Measurements from ENCODE around the gene EXD3.

GRCh38 chr9:137303151-137303892, 119.6 kb downstream of the EXD3 start:
- TF ChIP-seq, protein P1, sequence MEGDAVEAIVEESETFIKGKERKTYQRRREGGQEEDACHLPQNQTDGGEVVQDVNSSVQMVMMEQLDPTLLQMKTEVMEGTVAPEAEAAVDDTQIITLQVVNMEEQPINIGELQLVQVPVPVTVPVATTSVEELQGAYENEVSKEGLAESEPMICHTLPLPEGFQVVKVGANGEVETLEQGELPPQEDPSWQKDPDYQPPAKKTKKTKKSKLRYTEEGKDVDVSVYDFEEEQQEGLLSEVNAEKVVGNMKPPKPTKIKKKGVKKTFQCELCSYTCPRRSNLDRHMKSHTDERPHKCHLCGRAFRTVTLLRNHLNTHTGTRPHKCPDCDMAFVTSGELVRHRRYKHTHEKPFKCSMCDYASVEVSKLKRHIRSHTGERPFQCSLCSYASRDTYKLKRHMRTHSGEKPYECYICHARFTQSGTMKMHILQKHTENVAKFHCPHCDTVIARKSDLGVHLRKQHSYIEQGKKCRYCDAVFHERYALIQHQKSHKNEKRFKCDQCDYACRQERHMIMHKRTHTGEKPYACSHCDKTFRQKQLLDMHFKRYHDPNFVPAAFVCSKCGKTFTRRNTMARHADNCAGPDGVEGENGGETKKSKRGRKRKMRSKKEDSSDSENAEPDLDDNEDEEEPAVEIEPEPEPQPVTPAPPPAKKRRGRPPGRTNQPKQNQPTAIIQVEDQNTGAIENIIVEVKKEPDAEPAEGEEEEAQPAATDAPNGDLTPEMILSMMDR (IDR thresholded peaks at IDR 0.05), result no peak
- TF ChIP-seq POLR2AphosphoS5 (IDR thresholded peaks at IDR 0.05), result no peak
- TF ChIP-seq EP300 (IDR thresholded peaks at IDR 0.05), result no peak

All from stomach (tissue), 4 donors.